Muscle of leg (tissue), 11 donors: ENCODE measurements around the gene NUP93. TPM values are rescaled to one million over a fixed set of nuclear protein-coding genes. Genes with fewer than 3 reads are reported as not detected.
A peak's percentile ranks its signal among the peaks of the same experiment; 100 is the strongest.
"Not testable (repeated sequence)": the region's sequence is repeated elsewhere in the genome, so short reads cannot be mapped to it uniquely, and the experiment has no call there.

Experiments used
- DNase-seq: peaks from one replicate; pipeline ENCODE4 v3.0.0; 2013
- H3K27ac ChIP-seq: one replicate; pipeline ENCODE4 v1.5.1; 2013; ENCODE audit warnings: mild to moderate bottlenecking, low read length, control low read depth
- H3K27me3 ChIP-seq: one replicate; pipeline ENCODE4 v1.6.1; 2013; ENCODE audit warnings: low read length; ENCODE audit not compliant: control insufficient read depth, insufficient read depth
- H3K36me3 ChIP-seq: one replicate; pipeline ENCODE4 v1.6.1; 2013; ENCODE audit warnings: low read length; ENCODE audit not compliant: control insufficient read depth, insufficient read depth
- H3K4me1 ChIP-seq: one replicate; pipeline ENCODE4 v1.6.1; 2013; ENCODE audit warnings: low read length; ENCODE audit not compliant: control insufficient read depth, insufficient read depth
- H3K4me3 ChIP-seq: one replicate; pipeline ENCODE4 v1.5.1; 2013; ENCODE audit warnings: low read length, control low read depth
- H3K9me3 ChIP-seq: replicated peaks from 2 replicates; pipeline ENCODE4 v1.6.1; 2013; ENCODE audit warnings: low read depth, low read length; ENCODE audit not compliant: control insufficient read depth
- WGBS: methylation state at CpG from one replicate; pipeline ENCODE4 v1.1.5; 2013; ENCODE audit warnings: missing lambda C conversion rate; ENCODE audit not compliant: insufficient coverage; 5-methylcytosine and 5-hydroxymethylcytosine counted together
- polyA plus RNA-seq, 8 donors: library from polyadenylated mRNA; unstranded; fragments of 120-200 nt; gene quantifications; one replicate each; pipeline versions ENCODE4 v1.2.1 to v1.2.3, GENCODE V29; 2013; ENCODE audit warnings: inconsistent platforms in 1 of 8, low replicate concordance in 1 of 8; ENCODE audit not compliant: insufficient read length in 8 of 8, insufficient read depth in 1 of 8
- total RNA-seq: library from RNA; stranded (reverse); fragments of 120-200 nt; gene quantifications from one replicate; pipeline ENCODE4 v1.2.4, GENCODE V29; 2013

NUP93 gene
- total and polyA plus RNA-seq, 9 donors = 42.9 to 54.6 (median 45.9) TPM

DNA sequence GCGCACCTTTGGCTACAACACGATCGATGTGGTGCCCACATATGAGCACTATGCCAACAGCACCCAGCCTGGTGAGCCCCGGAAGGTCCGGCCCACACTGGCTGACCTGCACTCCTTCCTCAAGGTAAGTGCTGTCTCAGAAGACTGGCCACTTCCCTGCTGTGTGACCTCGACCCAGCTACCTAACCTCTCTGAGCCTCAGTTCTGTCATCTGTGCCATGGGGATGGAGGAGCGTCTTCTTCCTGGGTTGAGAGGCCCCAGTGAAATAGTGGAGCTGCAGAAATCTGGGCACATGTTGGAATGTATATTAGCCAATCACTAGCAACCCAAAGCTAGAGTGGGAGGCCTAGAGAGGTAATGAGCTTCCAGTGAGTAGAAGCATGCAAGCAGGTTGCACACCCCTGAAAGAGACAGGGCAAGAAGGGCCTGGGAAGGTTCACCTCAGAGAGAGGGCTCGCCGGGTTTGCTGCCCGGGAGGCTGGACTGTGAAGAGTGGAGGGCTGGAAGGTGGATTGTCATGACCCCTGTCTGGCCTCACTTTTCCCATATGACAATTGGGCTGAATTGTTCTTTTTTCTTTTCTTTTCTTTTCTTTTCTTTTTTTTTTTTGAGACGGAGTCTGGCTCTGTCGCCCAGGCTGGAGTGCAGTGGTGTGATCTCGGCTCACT, 135.6 kb downstream of the NUP93 start:
- H3K4me3 ChIP-seq = no peak overlapping the region
- H3K36me3 ChIP-seq = no peaks in the 10 kb centered on the region
- 97% methylated on average over 5 of the region's 13 CpGs for WGBS
- H3K27ac ChIP-seq = no peak overlapping the region
- H3K27me3 ChIP-seq = no peaks in the 10 kb centered on the region
- no peaks in the 10 kb centered on the region for H3K9me3 ChIP-seq
- H3K4me1 ChIP-seq = peaks cover 34% of the 10 kb centered on the region
- DNase-seq = no peak

GRCh38 chr16:56866955-56867830, 137.3 kb downstream of the NUP93 start:
- DNase-seq = peak; percentile 85
- 42% methylated on average over 19 of the region's 23 CpGs for WGBS

GRCh38 chr16:56868175-56868574, 138.2 kb downstream of the NUP93 start:
- H3K27ac ChIP-seq = no peak overlapping the region
- no peaks in the 10 kb centered on the region for H3K36me3 ChIP-seq
- WGBS = 90% methylated on average over 8 of the region's 9 CpGs
- no peak for DNase-seq
- H3K27me3 ChIP-seq = no peaks in the 10 kb centered on the region
- no peaks in the 10 kb centered on the region for H3K9me3 ChIP-seq
- no peak overlapping the region for H3K4me3 ChIP-seq
- peaks cover 13% of the 10 kb centered on the region for H3K4me1 ChIP-seq

More at GRCh38 chr16:56866955-56867830, 137.3 kb downstream of the NUP93 start:
- Histone ChIP-seq H3K36me3 (no peaks in the 10 kb centered on the region), H3K9me3 (no peaks in the 10 kb centered on the region), H3K4me3 (no peak overlapping the region), H3K27me3 (no peaks in the 10 kb centered on the region), H3K4me1 (peaks cover 22% of the 10 kb centered on the region), H3K27ac (no peak overlapping the region)

DNA sequence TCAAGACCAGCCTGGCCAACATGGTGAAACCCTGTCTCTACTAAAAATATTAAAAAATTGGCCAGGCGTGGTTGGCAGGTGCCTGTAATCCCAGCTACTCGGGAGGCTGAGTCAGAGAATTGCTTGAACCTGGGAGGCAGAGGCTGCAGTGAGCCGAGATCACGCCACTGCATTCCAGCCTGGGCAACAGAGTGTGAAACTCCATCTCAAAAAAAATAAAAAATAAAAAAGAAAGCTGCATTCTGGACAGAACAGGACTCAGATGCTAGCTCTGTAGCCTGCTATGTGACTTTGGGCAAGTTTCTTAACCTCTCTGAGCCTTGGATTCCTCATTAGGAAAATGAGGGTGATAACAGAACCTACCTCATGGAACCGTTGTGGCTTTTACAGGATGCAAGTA, 138.8 kb downstream of the NUP93 start:
- not testable (repeated sequence) for H3K4me3 ChIP-seq, H3K36me3 ChIP-seq, H3K9me3 ChIP-seq, DNase-seq, H3K27ac ChIP-seq, H3K27me3 ChIP-seq
- no CpG with 5 or more reads among the region's 5 CpGs for whole genome bisulfite sequencing
- peaks cover 12% of the 10 kb centered on the region for H3K4me1 ChIP-seq

DNA sequence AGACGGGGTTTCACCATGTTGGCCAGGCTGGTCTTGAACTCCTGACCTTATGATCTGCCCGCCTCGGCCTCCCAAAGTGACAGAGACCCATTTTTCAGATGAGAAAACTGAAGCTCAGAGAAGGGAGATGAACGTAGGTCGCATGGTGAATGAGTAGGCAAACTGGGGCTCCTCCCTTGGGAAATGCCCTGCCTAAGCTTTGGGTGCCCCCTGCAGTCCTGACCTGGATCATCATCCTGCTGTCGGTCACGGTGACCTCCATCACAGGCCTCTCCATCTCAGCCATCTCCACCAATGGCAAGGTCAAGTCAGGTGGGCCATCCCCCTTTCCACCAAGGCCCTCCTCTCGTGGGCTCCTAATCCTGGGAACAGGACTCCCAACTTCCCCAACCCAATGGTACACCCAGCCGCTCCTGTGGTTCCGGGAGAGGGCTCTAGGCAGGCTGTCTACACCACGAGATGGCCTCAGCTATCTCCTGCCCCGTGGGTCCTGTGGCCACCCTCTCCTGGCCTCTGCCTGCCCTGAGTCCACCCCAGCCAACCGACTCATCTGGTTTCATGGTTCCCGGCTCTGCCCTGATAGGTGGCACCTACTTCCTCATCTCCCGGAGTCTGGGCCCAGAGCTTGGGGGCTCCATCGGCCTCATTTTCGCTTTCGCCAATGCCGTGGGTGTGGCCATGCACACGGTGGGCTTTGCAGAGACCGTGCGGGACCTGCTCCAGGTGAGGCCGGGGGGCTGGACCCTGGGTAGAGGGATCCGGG, 139.8 kb downstream of the NUP93 start:
- 86% methylated on average over 16 of the region's 24 CpGs for WGBS
- Histone ChIP-seq H3K36me3 (no peaks in the 10 kb centered on the region), H3K27ac (no peak overlapping the region), H3K4me3 (no peak overlapping the region), H3K27me3 (no peaks in the 10 kb centered on the region), H3K9me3 (no peaks in the 10 kb centered on the region), H3K4me1 (peaks cover 15% of the 10 kb centered on the region)
- DNase-seq = no peak

DNA sequence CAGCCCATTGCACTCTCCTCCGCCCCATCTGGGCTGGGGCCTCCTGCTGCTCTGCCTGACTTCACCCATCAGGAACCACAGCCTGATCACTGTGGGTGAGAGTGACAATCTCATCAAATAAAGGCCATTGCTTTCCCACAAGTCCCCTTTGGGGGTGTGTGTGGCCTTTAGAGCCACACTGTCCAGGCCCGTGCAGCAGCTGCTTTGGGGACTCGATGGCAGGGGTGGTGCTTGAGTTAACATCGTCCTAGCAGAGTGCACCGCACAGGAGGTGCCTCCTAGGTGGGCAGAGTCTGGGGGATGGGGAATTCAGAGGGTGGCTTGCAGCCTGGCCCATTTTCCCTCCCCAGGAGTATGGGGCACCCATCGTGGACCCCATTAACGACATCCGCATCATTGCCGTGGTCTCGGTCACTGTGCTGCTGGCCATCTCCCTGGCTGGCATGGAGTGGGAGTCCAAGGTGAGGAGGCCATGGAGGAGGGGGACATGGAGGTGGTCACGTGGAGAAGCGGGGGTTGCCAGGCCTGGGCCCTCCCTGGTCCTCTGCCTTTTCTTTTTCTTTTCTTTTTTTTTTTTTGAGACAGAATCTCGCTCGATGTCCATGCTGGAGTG, 140.5 kb downstream of the NUP93 start:
- no peaks in the 10 kb centered on the region for H3K9me3 ChIP-seq
- H3K4me3 ChIP-seq = no peak overlapping the region
- H3K36me3 ChIP-seq = no peaks in the 10 kb centered on the region
- no peaks in the 10 kb centered on the region for H3K27me3 ChIP-seq
- H3K4me1 ChIP-seq = peaks cover 21% of the 10 kb centered on the region
- H3K27ac ChIP-seq = no peak overlapping the region
- no peak for DNase-seq
- 88% methylated on average over 9 of the region's 14 CpGs for WGBS

DNA sequence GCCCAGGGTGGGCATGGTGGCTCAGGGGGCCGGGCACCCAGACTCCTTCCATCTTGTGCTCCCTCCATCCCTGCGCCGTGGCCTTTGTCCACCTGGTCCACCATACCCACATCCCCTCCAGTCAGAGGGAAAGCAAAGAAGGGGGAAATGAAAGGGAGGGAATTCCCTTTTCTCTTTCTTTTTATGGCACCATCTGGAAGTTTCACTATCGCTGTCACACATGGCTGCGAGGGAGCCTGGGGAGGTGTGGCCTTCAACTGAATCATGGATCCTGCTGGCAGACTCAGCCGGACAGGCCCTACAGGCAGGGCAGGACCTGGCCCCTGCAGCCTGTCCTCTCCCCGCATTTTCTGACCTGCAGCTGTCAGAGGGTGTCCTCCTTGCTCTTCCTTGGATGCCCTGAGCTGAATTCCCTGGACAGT, 141.3 kb downstream of the NUP93 start:
- Histone ChIP-seq H3K4me1 (peaks cover 29% of the 10 kb centered on the region), H3K27ac (no peak overlapping the region), H3K4me3 (no peak overlapping the region), H3K36me3 (no peaks in the 10 kb centered on the region), H3K9me3 (no peaks in the 10 kb centered on the region), H3K27me3 (no peaks in the 10 kb centered on the region)
- WGBS = 24% methylated on average over 3 of the region's 7 CpGs
- DNase-seq = peak; percentile 49

DNA sequence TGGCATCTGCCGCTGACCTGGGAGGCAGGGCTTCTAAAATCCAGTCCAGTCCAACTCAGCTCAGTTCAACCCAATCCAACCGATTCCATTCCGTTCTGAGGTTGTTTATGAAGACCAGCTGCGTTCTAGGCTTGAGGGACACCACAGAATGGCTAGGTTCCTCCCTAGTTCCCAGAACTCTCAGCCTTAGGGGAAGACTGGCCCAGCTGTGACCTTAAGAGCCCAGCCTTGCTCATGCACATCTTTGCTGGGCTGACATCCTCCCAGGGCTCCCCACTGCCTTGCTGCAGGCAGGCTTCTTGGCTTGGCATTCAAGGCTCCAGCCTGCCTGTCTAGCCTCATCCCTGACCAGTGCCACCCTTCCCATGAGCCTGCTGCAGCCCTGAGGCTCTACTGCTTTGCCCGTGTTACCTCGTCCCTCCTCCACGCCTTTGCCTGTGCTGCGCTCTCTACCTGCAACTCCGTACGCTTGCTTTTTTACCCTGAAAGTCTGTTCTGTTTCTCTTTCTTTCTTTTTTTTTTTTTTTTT, 143.0 kb downstream of the NUP93 start:
- Histone ChIP-seq H3K4me1 (peaks cover 24% of the 10 kb centered on the region), H3K27me3 (no peaks in the 10 kb centered on the region), H3K27ac (no peak overlapping the region), H3K36me3 (no peaks in the 10 kb centered on the region), H3K9me3 (no peaks in the 10 kb centered on the region), H3K4me3 (no peak overlapping the region)
- peak; percentile 46 for DNase-seq
- 61% methylated on average over 6 of the region's 10 CpGs for WGBS

DNA sequence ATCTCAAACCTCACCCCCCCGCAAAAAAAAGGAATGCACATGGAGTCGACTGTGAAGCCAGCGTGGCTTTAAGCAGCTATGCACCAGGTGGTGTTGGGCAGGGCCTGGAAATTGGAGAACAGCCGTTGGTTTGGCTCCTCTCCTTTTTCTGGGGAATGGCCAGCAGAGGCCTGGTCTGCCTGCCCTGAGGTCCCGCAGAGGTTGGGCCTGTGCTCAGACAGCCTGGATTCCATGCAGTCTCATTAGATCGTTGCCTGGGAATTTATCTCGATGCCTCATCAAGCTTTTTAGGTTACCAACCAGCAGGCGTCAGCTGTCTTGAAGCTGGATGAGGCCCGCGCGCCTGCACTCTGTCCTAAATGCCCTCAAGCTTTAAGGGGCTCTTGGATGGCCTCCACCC, 144.9 kb downstream of the NUP93 start:
- Histone ChIP-seq H3K27ac (peak overlapping the region; percentile 51), H3K36me3 (no peaks in the 10 kb centered on the region), H3K4me1 (peaks cover 24% of the 10 kb centered on the region), H3K9me3 (no peaks in the 10 kb centered on the region), H3K27me3 (no peaks in the 10 kb centered on the region), H3K4me3 (no peak overlapping the region)
- 32% methylated on average over 10 of the region's 11 CpGs for WGBS
- DNase-seq = peak; percentile 76
